Measurements from ENCODE around the gene SPNS2. TPM values are rescaled to one million over a fixed set of nuclear protein-coding genes. Genes with fewer than 3 reads are reported as not detected.

Gene SPNS2
- total RNA-seq, 1 experiment from 2014 or later = 1.9 TPM

- Histone ChIP-seq H3K4me1 (ENCODE audit: control insufficient read depth, insufficient read depth, low read length) (peaks cover 31% of the 10 kb centered on the region), H3K4me3 (ENCODE audit: low read depth in 2 of 2, low read length in 2 of 2) (no peak overlapping the region), H3K9me3 (ENCODE audit: control insufficient read depth, insufficient read depth, low read depth, low read length) (no peaks in the 10 kb centered on the region), H3K36me3 (ENCODE audit: control insufficient read depth, insufficient read depth, low read length) (peaks cover 3% of the 10 kb centered on the region; the same call in 1 of the 2 replicates), H3K27me3 (ENCODE audit: control insufficient read depth, insufficient read depth, low read length) (no peaks in the 10 kb centered on the region), H3K27ac (ENCODE audit: low read length) (no peak overlapping the region)
- ChIA-PET CTCF (interaction anchor here (0.6 kb wide), 1 partner anchor 103 kb away, joined by 3 read pairs; no protein-coding TSS in a partner anchor), POLR2A (interaction anchor here (0.6 kb wide), 1 partner anchor 17 kb away, joined by 3 read pairs; no protein-coding TSS in a partner anchor)
- intact Hi-C loops (cut with micrococcal nuclease; ENCODE audit: unreplicated experiment) = no loop called here
- ATAC-seq = peak; percentile 37
- TF ChIP-seq TCF7L2 (IDR thresholded peaks at IDR 0.05; ENCODE audit: low read depth, low read length) = no peak
- 0 out of 2 replicates have a peak, but pooled peaks have one; percentile 26 for TF ChIP-seq SIN3A (IDR thresholded peaks at IDR 0.05; ENCODE audit: borderline replicate concordance, insufficient read depth, low read depth, low read length)
- peak; percentile 73 for TF ChIP-seq POLR2AphosphoS5 (IDR thresholded peaks at IDR 0.05; ENCODE audit: low read depth, low read length)
- no peak for DNase-seq (ENCODE audit: low read depth, low spot score)
- in situ Hi-C loops (cut with HindIII; ENCODE audit: low pct_unique_long_range_greater_than_20kb, low sequenced_read_pairs) = no loop called here
- BruUV-seq (replicated peaks) = no TSS peak
Measured at GRCh38 chr17:4536259-4536741, 37.6 kb downstream of the SPNS2 start.

GRCh38 chr17:4536742-4537411, 38.2 kb downstream of the SPNS2 start:
- intact Hi-C loops (cut with micrococcal nuclease; ENCODE audit: unreplicated experiment) (no loop called here), in situ Hi-C loops (cut with HindIII; ENCODE audit: low pct_unique_long_range_greater_than_20kb, low sequenced_read_pairs) (no loop called here)
- H3K27me3 ChIP-seq (ENCODE audit: control insufficient read depth, insufficient read depth, low read length) = no peaks in the 10 kb centered on the region

More at GRCh38 chr17:4536742-4537411, 38.2 kb downstream of the SPNS2 start:
- ChIA-PET CTCF (interaction anchor here (0.6 kb wide), 2 partner anchors 102 to 104 kb away, joined by 3 to 4 read pairs; no protein-coding TSS in a partner anchor), POLR2A (interaction anchor here (0.6 kb wide), 1 partner anchor 16 kb away, joined by 3 read pairs; no protein-coding TSS in a partner anchor)
- BruUV-seq (replicated peaks) = no TSS peak
- peak; percentile 34 for ATAC-seq
- no peak for TF ChIP-seq REST (IDR thresholded peaks at IDR 0.05; ENCODE audit: insufficient read depth in 1 of 2, low read depth in 2 of 2, low read length in 1 of 2)
- TF ChIP-seq TCF7L2 (IDR thresholded peaks at IDR 0.05; ENCODE audit: low read depth, low read length) = no peak
- TF ChIP-seq SIN3A (IDR thresholded peaks at IDR 0.05; ENCODE audit: borderline replicate concordance, insufficient read depth, low read depth, low read length) = no peak
- TF ChIP-seq POLR2AphosphoS5 (IDR thresholded peaks at IDR 0.05; ENCODE audit: low read depth, low read length) = no peak; the same call in 1 of the 2 replicates
- no peak for TF ChIP-seq CTCF (IDR thresholded peaks at IDR 0.05)
- Histone ChIP-seq H3K27ac (ENCODE audit: low read length) (peak overlapping the region; percentile 51), H3K9me3 (ENCODE audit: control insufficient read depth, insufficient read depth, low read depth, low read length) (no peaks in the 10 kb centered on the region), H3K4me3 (ENCODE audit: low read depth in 2 of 2, low read length in 2 of 2) (no peak overlapping the region), H3K4me1 (ENCODE audit: control insufficient read depth, insufficient read depth, low read length) (peaks cover 31% of the 10 kb centered on the region), H3K36me3 (ENCODE audit: control insufficient read depth, insufficient read depth, low read length) (peaks cover 3% of the 10 kb centered on the region; the same call in 1 of the 2 replicates)
- no peak for DNase-seq (ENCODE audit: low read depth, low spot score)

Measured in Panc1 (cell line).